Inferior parietal cortex (tissue), 1 donor: ENCODE measurements around the gene PPTC7.
A peak's percentile ranks its signal among the peaks of the same experiment; 100 is the strongest.
"Not testable (repeated sequence)": the region's sequence is repeated elsewhere in the genome, so short reads cannot be mapped to it uniquely, and the experiment has no call there.

Experiments used
- DNase-seq: peaks from one replicate; pipeline ENCODE4 v3.0.0-alpha.2; 2016; ENCODE audit errors: extremely low spot score

Gene PPTC7

DNA sequence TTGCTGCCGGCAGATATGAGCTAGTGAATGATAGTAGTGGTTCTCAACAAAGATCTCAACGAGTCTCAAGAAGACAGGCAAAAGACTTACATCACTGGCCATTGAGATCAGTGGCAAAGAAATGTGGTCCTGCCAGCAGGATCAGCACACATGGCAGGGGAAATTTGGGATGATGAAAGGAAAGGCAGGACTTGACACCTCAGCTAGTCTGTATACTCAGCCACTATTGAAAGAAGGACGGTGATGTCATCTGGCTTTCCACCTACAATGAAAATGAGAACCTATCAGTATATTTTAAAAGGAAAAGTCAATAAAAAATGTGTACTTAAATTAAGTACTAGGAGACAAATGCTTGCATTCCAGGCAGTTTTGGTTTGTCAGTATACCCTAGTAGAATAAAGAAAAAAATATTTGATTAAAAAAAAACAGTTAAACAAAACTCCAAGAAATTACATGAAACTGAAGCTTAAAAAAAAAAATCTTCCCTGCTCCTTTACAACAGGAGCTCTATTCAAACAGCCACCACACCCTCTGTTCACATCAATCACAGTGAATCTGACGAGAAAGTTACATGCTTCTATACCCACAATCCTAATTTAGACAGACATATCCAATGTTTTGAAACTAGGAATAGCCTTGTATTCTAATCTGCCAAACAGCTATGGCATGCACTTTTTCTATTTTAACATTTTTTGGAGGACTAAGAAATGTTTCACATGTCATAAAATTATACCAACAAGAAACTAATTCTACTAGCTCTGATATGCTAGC, 46.1 kb downstream of the PPTC7 start:
- DNase-seq: no peak

DNA sequence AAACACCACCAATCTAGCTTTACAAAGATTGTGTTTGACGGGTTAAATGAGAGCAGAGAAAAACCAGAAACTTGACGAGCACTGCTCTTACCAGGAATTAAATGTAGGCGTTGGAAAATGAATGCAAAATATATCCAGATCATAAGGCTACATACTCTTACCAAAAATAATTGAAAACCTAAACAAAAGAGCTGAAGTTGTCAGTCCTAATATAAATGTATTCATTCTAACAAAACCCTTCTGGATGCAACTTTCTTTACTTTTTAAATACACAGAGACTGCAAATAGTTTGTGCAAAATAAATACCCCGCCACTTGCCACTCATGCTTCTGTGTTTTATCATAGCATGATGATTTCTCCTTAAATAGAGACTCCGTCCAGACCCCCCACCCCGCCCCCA, 48.3 kb downstream of the PPTC7 start:
- DNase-seq: no peak

DNA sequence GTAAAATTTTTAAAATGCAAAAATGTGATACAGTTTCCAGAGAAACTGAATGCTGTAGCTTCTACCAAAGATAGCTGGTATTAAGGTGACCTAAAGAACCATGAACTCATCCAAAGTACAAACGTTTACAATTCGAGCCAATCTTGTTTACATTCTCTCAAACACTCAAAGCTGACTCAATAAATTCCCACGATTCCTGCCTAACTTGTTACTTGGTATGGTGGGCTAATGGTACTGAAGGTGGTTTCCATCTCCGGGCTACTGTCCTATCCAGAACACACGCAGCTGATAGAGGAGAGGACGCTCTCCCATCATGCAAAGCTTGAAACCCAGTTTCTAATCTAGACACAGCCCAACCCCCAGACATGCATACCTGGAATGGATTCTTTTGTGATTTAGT, 49.5 kb downstream of the PPTC7 start:
- no peak for DNase-seq

DNA sequence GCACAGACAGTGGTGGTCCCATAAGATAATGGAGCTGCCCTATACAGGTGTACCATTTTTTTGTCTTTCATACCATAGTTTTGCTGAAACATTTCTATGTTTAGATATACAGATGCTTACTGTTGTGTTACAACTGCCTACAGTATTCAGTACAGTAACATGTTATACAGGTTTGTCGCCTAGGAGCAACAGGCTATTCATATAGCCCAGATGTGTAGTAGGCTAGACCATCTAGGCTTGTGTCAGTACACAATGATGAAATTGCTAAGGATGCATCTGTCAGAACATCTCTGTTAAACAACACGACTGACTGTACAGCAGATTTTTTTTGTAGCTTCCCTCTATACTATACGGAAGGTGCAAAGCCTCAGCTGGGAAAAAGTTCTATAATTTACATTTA, 50.5 kb downstream of the PPTC7 start:
- no peak for DNase-seq

DNA sequence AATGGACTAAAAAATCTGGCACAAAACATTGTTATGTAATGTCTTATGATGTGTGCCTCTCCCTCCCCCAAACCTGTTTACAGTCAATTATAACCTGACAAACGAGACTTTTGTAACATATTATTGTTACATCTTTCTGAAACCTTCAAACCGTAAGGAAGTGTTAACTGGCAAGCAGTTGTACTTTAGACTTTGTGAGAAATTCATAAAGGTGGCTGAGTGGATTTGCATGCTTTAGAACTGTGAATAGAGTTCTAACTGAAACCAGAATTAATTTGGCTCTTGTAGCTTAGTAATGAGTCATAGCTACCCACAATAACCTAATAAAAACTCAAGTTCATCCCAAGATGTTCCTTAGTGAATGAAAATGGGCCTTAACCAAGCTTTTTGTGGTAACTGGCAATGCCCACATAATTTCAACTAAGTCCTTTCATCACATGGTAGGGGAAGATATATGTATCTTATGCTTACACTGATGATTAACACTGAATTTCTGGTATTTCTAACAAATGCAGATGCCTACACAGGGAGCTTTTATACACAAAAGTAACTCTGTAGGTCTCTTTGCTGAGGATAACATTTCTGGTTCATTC, 51.3 kb downstream of the PPTC7 start:
- no peak for DNase-seq

DNA sequence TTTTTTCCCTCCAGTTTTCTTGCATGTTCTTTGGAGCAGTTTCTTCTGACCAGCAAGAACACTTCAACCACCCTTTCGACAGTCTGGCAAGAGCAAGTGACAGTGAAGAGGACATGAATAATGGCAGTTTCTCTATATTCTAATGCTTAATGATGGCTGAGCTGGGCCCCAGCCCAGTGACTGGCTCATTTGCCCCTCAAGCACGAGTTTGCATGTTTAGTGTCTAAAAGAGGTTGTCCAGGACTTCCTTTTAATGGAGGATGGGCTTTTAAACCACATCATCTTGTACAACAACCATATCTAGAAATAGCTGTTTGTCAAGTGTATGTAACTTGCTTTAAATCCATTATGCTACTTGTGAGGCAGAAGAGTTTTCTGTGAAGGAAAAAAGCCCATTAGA, 52.6 kb downstream of the PPTC7 start:
- no peak for DNase-seq

DNA sequence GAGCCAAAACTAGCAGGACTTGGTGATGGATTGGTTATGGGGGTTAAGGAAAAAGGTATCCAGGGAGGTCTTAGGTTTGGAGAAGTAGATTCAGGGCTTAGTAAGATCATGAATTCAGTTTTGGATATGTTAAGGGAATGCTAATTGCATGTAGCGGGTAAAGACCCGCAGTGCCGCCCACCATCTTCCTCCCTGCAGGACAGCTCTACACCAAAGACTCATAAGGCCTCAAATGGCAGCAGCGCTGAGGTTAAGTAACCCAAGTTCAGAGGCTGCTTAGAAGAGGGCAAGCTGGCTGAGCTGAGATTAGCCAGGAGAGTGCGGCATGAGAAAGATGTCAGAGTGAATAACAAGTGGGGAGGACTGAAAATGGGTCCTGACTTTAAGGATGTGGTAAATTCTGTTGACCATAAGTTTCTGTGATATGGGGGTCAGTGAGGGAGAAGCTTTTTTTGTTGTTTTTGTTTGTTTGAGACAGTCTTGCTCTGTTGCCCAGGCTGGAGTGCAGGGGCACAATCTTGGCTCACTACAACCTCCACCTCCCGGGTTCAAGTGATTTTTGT, 54.8 kb downstream of the PPTC7 start:
- no peak for DNase-seq

DNA sequence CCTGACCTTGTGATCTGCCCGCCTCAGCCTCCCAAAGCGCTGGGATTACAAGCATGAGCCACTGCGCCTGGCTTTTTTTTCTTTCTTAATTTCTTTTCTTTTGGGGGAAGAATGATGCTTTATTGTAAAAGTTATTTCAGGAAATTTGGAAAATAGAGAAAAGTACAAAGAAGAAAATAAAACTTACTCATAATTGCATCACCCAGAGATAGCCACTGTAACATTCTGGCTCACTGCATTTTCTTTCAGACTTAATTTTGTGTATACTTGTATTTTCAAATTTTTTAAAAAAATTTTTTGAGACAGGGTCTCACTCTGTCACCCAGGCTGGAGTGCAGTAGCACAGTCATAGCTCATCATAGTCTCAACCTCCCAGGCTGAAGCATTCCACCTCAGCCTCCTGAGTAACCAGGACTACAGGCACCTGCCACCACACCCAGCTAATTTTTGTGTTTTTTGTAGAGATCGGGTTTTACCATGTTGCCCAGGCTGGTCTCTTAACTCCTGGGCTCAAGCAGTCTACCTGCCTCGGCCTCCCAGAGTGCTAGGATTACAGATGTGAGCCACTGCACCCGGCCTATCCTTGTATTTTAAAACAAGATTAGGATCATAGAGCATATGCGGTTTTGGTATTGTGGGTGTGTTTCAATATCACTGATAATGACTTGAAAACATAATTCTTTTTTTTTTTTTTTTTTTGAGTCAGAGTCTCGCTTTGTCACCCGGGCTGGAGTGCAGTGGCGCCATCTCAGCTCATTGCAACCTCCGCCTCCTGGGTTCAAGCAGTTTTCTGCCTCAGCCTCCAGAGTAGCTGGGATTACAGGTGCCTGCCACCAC, 62.0 kb downstream of the PPTC7 start:
- not testable (repeated sequence) for DNase-seq

DNA sequence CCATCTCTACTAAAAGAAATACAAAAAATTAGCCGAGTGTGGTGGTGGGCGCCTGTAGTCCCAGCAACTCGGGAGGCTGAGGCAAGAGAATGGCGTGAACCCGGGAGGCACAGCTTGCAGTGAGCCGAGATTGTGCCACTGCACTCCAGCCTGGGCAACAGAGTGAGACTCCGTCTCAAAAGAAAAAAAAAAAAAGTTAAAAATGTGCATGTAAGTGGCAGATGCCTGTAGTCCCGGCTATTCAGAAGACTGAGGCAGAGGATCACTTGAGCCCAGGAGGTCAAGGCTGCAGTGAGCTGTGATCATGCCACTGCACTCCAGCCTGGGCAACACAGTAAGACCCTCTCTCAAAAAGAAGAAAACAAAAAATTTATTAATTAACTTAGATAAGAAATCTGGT, 65.1 kb downstream of the PPTC7 start:
- not testable (repeated sequence) for DNase-seq

DNA sequence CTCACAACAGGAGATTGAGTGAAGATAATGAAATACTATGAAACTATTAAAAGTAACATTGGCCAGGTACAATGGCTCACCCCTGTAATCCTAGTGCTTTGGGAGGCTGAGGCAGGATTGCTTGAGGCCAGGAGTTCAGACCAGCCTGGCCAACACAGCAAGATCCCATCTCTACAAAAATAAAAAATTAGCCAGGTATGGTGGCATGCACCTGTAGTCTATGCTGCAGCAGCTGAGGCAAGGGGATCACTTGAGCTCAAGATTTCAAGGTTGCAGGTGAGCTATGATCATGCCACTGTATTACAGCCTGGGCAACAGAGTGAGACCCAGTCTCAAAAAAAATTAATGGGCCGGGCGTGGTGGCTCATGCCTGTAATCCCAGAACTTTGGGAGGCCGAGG, 66.1 kb downstream of the PPTC7 start:
- DNase-seq: no peak

DNA sequence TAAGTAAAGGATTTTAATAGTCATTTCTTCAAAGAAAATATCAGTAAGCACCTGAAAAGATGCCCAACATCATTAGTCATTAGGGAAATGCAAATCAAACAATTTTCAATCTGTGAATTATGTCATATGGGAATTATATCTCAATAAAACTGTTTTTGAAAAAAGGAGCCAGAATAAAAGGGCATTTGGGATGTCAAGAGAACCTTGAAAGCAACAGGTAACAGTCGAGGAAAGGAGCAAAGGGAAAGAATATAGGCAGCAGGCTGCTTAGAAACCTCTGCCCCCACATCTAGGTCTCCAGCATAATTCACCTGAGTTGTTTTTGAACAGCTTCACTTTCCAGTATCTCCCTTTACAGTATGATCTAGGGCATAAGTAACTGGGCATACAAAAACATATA, 68.8 kb downstream of the PPTC7 start:
- no peak for DNase-seq

DNA sequence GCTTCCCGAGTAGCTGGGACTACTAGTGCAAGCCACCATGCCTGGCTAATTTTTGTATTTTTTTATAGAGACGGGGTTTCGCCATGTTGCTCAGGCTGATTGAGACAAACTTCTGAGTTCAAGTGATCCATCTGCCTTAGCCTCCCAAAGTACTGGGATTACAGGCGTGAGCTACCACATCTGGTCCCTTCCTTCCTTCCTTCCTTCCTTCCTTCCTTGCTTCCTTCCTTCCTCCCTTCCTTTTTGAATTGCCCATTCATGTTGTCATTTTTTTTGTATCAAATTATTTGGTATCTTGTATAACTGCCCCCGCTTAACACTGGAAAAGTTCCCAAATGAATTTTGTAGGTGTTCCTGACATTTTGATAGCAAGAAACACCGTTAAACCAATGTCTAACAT, 69.3 kb downstream of the PPTC7 start:
- DNase-seq: no peak

DNA sequence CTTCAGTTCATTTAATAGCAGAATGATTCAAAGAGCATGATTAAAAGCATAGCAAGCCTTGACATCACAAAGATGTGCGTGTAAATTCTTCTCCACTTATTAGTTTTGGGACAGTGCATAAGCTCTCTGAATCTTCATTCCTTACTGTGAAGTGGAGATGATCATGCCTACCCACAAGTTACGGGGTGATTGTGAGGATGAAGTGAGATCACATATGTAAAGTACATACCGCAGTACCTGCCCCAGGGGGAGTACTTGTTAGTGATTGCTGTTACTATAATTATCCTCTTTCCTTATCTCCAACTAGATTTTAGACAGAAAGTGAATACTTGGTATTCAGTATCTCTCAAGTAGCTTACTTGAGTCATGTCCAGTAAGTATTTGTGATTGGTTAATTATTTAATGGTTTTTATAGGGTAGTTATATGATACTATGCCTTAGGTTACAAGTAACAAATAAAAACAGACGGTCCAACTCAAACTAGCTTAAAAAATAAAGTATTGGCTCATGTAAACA, 75.0 kb downstream of the PPTC7 start:
- DNase-seq: no peak

DNA sequence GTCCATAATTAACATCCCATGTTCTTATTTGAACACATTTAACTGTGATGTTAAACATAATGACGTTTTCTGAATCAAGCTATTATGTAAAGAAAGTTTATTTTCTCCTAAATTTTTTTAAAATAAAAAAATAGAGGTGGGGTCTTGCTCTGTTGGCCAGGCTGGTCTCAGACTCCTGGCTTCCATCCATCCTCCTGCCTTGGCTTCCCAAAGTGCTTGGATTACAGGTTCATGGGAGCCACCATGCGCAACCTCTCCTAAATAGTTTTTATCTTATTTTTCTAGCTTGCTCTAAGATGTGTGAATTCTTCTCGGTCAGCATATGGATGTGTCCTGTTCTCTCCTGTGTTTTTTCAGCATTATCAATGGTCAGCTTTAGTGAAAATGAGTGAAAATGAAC, 77.8 kb downstream of the PPTC7 start:
- DNase-seq: no peak

DNA sequence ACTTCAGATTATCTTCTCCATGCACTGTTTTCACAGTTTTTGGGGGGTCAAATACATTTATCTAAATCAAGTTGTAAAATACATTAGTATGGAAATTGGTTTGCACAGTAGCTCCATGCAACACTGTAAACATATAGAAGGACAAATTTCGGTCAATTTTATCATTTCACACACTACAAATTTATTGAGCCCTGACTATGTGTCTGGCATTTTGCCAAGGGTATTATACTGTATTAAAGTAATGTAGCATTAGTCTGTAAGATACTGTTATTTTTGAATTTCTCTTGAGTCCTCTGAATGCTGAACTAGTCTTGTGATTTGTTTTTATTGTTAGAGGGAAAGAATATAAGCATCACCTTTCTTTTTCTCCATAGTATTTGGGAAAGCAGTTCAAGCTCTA, 79.7 kb downstream of the PPTC7 start:
- DNase-seq: no peak

DNA sequence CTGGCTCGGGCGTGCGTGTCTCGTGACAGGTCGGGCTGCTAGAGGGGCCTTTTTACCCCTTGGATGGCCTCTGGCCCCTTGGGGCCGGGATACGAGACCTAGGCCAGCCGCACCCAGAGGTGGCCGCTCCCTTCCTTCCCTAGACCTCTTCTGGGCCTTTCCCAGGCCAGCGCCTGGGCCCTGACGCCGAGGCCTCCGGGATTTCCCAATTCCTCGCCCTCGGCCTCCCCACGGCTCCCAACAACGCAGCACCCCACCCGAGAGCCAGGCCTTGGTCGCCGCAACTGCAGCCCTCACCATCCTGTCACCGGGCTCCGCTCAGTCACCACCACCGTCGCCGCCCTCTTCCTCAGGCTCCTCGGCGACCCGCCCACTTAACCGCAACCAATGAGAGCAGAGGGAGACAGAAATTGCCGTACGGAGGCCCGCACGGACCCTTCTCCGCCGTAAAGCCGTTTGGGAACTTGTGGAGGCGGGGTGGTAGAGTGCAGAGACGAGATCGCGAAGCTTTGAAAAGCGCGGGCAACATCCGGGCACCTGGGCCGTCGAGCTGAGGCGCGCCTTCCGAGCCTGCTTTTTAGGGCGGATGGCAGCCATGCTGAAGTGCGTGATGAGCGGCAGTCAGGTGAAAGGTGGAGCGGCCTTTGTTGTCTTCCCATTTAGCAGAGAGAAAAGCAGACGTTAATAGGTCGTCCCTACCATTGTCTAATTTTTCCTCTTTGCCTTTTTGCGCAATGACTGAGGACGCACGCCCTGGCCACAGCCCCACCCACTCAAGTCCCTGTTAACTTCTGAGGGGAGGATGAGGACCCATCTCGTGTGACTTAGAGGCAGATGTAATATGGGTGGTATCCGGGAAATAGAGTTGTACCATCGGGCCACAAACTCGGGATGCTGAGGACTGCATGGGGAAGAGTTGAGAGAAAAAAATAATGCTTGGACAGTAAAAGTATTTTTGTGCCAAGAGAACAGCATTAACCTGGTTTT, 81.1 kb downstream of the PPTC7 start, which contains the start of the genes RAD9B and VPS29:
Gene RAD9B (plus strand): TSS at position 580 of the 987 bp plus-strand sequence. CDS start 7 bp downstream, at position 587.
Gene VPS29 (minus strand): TSS at position 360 of the 987 bp plus-strand sequence. CDS start 60 bp downstream, at position 300.
- DNase-seq: peak; percentile 99

DNA sequence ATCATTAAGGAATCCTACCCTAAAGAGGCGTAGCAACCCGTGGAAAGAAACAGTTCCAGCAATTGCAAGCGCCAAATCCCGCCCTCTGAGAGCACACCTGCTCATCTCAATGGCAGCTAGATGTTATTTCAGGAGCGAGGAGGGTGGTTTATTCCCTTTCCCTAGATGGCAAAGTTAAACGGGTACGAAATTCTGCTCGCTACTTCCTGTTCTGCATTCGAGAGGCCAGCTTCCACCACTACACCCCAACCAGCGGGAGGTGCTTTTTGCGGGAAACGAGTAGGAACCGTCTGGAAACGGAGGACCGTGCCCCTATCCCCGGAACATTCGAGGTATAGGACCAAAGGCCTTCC, 81.7 kb downstream of the PPTC7 start:
- no peak for DNase-seq

DNA sequence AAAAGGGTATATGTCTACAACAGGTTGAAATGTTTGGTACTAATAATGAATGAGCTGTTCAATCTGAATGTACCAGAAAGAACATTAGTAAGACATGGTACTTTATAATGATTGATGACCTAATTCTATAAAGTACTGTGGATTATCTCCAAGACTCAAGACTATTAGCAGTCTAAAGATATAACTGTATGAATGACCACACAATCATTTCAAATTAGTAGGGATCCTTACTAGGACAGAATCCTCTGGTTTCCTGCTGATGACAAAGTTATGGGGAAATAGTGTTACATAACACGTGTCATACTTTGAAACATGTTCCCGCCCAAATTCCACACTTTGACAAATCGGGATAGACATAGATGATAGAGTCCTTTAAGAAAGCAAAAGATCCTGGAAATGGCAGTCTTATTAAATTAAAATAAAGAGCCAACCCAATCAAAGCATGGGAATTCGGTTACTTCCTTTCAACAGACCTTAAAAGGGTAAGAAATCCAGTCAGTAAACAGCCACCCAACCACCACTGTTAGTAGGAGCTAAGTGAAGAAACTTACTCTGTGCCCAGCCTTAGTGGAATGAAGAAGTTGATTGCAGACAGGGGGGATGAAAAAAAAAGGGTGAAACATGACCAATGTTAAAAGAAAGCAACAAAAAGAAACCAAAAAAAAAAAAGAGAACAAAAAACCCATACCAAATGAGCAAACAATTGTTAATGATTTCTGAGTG, 84.0 kb downstream of the PPTC7 start:
- DNase-seq: no peak
